HepG2 (cell line): ENCODE measurements around the gene QRICH2. TPM values are rescaled to one million over a fixed set of nuclear protein-coding genes. Genes with fewer than 3 reads are reported as not detected.

ENCODE experiments used
- DPF2 ChIP-seq: sonication (generic); formaldehyde crosslinking; IDR thresholded peaks from 2 replicates; pipeline ENCODE4 v1.4.0; 2020; ENCODE audit warnings: mild to moderate bottlenecking, low read depth, missing genetic modification reagents, borderline replicate concordance
- ISL2 ChIP-seq: sonication (generic); formaldehyde crosslinking; IDR thresholded peaks from 2 replicates; pipeline ENCODE4 v1.5.0; 2020; ENCODE audit warnings: missing genetic modification reagents
- KDM5A ChIP-seq: fragments of 200-600 bp; sonication (generic); IDR thresholded peaks from 2 replicates; pipeline ENCODE4 v1.7.0; 2018; ENCODE audit warnings: antibody characterized with exemption, mild to moderate bottlenecking, low read length, borderline replicate concordance
- POGK ChIP-seq: sonication (generic); formaldehyde crosslinking; conservative IDR thresholded peaks from 2 replicates; pipeline ENCODE4 v1.8.0; 2022; ENCODE audit warnings: mild to moderate bottlenecking, moderate library complexity, missing genetic modification reagents
- SALL1 ChIP-seq: sonication (generic); formaldehyde crosslinking; IDR thresholded peaks from 2 replicates; pipeline ENCODE4 v1.8.0; 2022; ENCODE audit warnings: mild to moderate bottlenecking, missing genetic modification reagents
- TCF7 ChIP-seq: sonication (generic); IDR thresholded peaks from 2 replicates; pipeline ENCODE4 v1.6.1; 2016; ENCODE audit warnings: antibody characterized with exemption, low read depth
- ZNF329 ChIP-seq: sonication (generic); formaldehyde crosslinking; IDR thresholded peaks from 2 replicates; pipeline ENCODE4 v1.9.0; 2021; ENCODE audit warnings: low read depth, mild to moderate bottlenecking, missing genetic modification reagents
- ZNF800 ChIP-seq: sonication (generic); formaldehyde crosslinking; IDR thresholded peaks from 2 replicates; pipeline ENCODE4 v1.4.0; 2020; ENCODE audit warnings: missing genetic modification reagents
- ZNF879 ChIP-seq: sonication (generic); formaldehyde crosslinking; IDR thresholded peaks from 2 replicates; pipeline ENCODE4 v1.8.1; 2023; ENCODE audit warnings: missing genetic modification reagents
- polyA plus RNA-seq, 8 experiments: library from polyadenylated mRNA; depleted of rRNA in 3 of 8; stranded (reverse) in 7 of 8; unstranded in 1 of 8; fragments of >200 nt; fragmentation: Illumina TruSeq in 4 of 8; extraction: Trizol in 4 of 8; gene quantifications; 2 replicates each; pipeline versions ENCODE4 v1.2.1 to v1.2.3, GENCODE V29; 2011 to 2016; ENCODE audit warnings: low read depth in 4 of 8, missing spikeins in 1 of 8, mixed read lengths in 1 of 8; ENCODE audit not compliant: insufficient read depth in 1 of 8
- total RNA-seq, 5 experiments: library from RNA; depleted of rRNA; stranded (reverse); fragments of >200 nt; fragmentation: Illumina TruSeq; extraction: Trizol; gene quantifications; 2 replicates each; pipeline ENCODE4 v1.2.3, GENCODE V29; 2016; ENCODE audit warnings: low read depth in 1 of 5
- TF ChIP-seq, protein P1 (sequence below): sonication (generic); formaldehyde crosslinking; IDR thresholded peaks from 2 replicates; pipeline ENCODE4 v1.5.0; 2020; ENCODE audit warnings: mild to moderate bottlenecking, missing genetic modification reagents
- TF ChIP-seq, protein P2 (sequence below): sonication (generic); formaldehyde crosslinking; IDR thresholded peaks from 2 replicates; pipeline ENCODE4 v1.4.0; 2020; ENCODE audit warnings: low read depth, missing genetic modification reagents
- TF ChIP-seq, protein P3 (sequence below): sonication (generic); formaldehyde crosslinking; IDR thresholded peaks from 2 replicates; pipeline ENCODE4 v1.5.0; 2020; ENCODE audit warnings: mild to moderate bottlenecking, missing genetic modification reagents

Gene QRICH2
- total and polyA plus RNA-seq, 2 of the 13 experiments (the other 11 are each of a cell fraction or from before 2014, with no cell fraction given): 3.7 to 5.7 TPM

- no peak for TF ChIP-seq DPF2 (CRISPR knock-in tag)
- TF ChIP-seq, protein P1, sequence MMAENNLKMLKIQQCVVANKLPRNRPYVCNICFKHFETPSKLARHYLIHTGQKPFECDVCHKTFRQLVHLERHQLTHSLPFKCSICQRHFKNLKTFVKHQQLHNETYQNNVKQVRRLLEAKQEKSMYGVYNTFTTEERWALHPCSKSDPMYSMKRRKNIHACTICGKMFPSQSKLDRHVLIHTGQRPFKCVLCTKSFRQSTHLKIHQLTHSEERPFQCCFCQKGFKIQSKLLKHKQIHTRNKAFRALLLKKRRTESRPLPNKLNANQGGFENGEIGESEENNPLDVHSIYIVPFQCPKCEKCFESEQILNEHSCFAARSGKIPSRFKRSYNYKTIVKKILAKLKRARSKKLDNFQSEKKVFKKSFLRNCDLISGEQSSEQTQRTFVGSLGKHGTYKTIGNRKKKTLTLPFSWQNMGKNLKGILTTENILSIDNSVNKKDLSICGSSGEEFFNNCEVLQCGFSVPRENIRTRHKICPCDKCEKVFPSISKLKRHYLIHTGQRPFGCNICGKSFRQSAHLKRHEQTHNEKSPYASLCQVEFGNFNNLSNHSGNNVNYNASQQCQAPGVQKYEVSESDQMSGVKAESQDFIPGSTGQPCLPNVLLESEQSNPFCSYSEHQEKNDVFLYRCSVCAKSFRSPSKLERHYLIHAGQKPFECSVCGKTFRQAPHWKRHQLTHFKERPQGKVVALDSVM (CRISPR knock-in tag): no peak
- TF ChIP-seq ZNF329 (CRISPR knock-in tag): no peak
- TF ChIP-seq POGK (CRISPR knock-in tag): no peak
- TF ChIP-seq SALL1 (CRISPR knock-in tag): peak; percentile 47; the same call in 1 of the 2 replicates
- no peak for TF ChIP-seq ISL2 (CRISPR knock-in tag)
- TF ChIP-seq, protein P2, sequence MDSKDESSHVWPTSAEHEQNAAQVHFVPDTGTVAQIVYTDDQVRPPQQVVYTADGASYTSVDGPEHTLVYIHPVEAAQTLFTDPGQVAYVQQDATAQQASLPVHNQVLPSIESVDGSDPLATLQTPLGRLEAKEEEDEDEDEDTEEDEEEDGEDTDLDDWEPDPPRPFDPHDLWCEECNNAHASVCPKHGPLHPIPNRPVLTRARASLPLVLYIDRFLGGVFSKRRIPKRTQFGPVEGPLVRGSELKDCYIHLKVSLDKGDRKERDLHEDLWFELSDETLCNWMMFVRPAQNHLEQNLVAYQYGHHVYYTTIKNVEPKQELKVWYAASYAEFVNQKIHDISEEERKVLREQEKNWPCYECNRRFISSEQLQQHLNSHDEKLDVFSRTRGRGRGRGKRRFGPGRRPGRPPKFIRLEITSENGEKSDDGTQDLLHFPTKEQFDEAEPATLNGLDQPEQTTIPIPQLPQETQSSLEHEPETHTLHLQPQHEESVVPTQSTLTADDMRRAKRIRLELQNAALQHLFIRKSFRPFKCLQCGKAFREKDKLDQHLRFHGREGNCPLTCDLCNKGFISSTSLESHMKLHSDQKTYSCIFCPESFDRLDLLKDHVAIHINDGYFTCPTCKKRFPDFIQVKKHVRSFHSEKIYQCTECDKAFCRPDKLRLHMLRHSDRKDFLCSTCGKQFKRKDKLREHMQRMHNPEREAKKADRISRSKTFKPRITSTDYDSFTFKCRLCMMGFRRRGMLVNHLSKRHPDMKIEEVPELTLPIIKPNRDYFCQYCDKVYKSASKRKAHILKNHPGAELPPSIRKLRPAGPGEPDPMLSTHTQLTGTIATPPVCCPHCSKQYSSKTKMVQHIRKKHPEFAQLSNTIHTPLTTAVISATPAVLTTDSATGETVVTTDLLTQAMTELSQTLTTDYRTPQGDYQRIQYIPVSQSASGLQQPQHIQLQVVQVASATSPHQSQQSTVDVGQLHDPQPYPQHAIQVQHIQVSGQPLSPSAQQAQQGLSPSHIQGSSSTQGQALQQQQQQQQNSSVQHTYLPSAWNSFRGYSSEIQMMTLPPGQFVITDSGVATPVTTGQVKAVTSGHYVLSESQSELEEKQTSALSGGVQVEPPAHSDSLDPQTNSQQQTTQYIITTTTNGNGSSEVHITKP: no peak
- no peak for TF ChIP-seq ZNF879 (CRISPR knock-in tag)
- TF ChIP-seq, protein P3, sequence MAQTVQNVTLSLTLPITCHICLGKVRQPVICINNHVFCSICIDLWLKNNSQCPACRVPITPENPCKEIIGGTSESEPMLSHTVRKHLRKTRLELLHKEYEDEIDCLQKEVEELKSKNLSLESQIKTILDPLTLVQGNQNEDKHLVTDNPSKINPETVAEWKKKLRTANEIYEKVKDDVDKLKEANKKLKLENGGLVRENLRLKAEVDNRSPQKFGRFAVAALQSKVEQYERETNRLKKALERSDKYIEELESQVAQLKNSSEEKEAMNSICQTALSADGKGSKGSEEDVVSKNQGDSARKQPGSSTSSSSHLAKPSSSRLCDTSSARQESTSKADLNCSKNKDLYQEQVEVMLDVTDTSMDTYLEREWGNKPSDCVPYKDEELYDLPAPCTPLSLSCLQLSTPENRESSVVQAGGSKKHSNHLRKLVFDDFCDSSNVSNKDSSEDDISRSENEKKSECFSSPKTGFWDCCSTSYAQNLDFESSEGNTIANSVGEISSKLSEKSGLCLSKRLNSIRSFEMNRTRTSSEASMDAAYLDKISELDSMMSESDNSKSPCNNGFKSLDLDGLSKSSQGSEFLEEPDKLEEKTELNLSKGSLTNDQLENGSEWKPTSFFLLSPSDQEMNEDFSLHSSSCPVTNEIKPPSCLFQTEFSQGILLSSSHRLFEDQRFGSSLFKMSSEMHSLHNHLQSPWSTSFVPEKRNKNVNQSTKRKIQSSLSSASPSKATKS (CRISPR knock-in tag): no peak
- TF ChIP-seq ZNF800 (CRISPR knock-in tag): no peak
- no peak for TF ChIP-seq TCF7
- TF ChIP-seq KDM5A: no peak
These were observed 49.6 kb upstream of the QRICH2 start (continued) for GRCh38 chr17:76357597-76358158.
